HepG2 (cell line): ENCODE measurements around the gene BLCAP. TPM values are rescaled to one million over a fixed set of nuclear protein-coding genes. Genes with fewer than 3 reads are reported as not detected.

Experiments used
- ATAC-seq: fragments of 200-7000 bp; cut with Tn5 transposase; 3 replicates; pipeline ENCODE4 v1.9.1; 2020; ENCODE audit warnings: mild to moderate bottlenecking, moderate library complexity
- BruUV-seq: library from RNA; stranded (reverse); fragments of 400-500 nt; replicated peaks from 2 replicates; lab custom pipeline; 2021; lab: Mats Ljungman, UMichigan
- CTCF ChIA-PET: fragments of 300-600 bp; formaldehyde crosslinking; extraction: SDS; loops from one replicate; lab custom pipeline; 2021; ENCODE audit warnings: low total read pairs, inconsistent platforms, low intra/inter-chr PET ratio; lab: Yijun Ruan, JAX
- POLR2A ChIA-PET: fragments of 350-600 bp; sonication (Branson Sonifier 250); formaldehyde crosslinking; loops from one replicate; lab custom pipeline; 2020; ENCODE audit warnings: antibody characterized with exemption, inconsistent platforms; lab: Yijun Ruan, JAX
- DNase-seq: peaks from one replicate; pipeline ENCODE4 v3.0.0-alpha.2; 2015; ENCODE audit warnings: low spot score
- FAIRE-seq: peaks from 3 replicates; lab custom pipeline; 2011; peaks lifted over from hg19 to GRCh38; lab: Jason Lieb, UNC
- H2AFZ ChIP-seq: one replicate; pipeline ENCODE4 v1.6.1; 2011; ENCODE audit warnings: low read length, inconsistent platforms
- H3K27ac ChIP-seq: fragments of 300-600 bp; 3 replicates; pipeline ENCODE4 v1.8.0; 2011; ENCODE audit warnings: mixed run types, mild to moderate bottlenecking, mixed read lengths, low read length, inconsistent platforms; ENCODE audit not compliant: insufficient read depth; ENCODE audit errors: extremely low read length
- H3K27me3 ChIP-seq, 2 experiments: fragments of 200-600 bp in 1 of 2; 2 replicates in 1 of 2; 3 replicates in 1 of 2; pipeline versions ENCODE4 v1.6.0 to v1.8.0; 2011; ENCODE audit warnings: low read length in 2 of 2, mild to moderate bottlenecking in 2 of 2, moderate library complexity in 2 of 2, inconsistent platforms in 1 of 2; ENCODE audit not compliant: insufficient read depth in 2 of 2, control insufficient read depth in 1 of 2
- H3K36me3 ChIP-seq, 2 experiments: fragments of 200-600 bp in 1 of 2; replicated peaks in 1 of 2; 2 replicates in 1 of 2; 3 replicates in 1 of 2; pipeline versions ENCODE4 v1.5.1 to v1.8.0; 2011; ENCODE audit warnings: low read length in 2 of 2, inconsistent platforms in 1 of 2; ENCODE audit not compliant: insufficient read depth in 2 of 2, control insufficient read depth in 1 of 2
- H3K4me1 ChIP-seq: 2 replicates; pipeline ENCODE4 v1.5.1; 2012; ENCODE audit warnings: low read length, inconsistent platforms; ENCODE audit not compliant: insufficient read depth
- H3K4me2 ChIP-seq: 2 replicates; pipeline ENCODE4 v1.6.0; 2011; ENCODE audit warnings: low read depth, low read length, inconsistent platforms
- H3K4me3 ChIP-seq, 3 experiments: fragments of 200-600 bp in 1 of 3; sonication (generic), shearing (Covaris generic) in 1 of 3; replicated peaks in 1 of 3; 2 replicates each; pipeline ENCODE4 v1.5.1; 2011 to 2016; ENCODE audit warnings: low read length in 3 of 3, inconsistent platforms in 2 of 3, low read depth in 2 of 3, mild to moderate bottlenecking in 2 of 3, control low read depth in 1 of 3, mixed read lengths in 1 of 3; ENCODE audit not compliant: insufficient read depth in 1 of 3
- H3K79me2 ChIP-seq: one replicate; pipeline ENCODE4 v1.6.1; 2011; ENCODE audit warnings: low read length, inconsistent platforms; ENCODE audit not compliant: insufficient read depth
- H3K9ac ChIP-seq: 2 replicates; pipeline ENCODE4 v1.6.0; 2011; ENCODE audit warnings: mild to moderate bottlenecking, low read depth, low read length, inconsistent platforms; ENCODE audit not compliant: insufficient read depth
- H3K9me3 ChIP-seq: 2 replicates; pipeline ENCODE4 v1.5.1; 2012; ENCODE audit warnings: mild to moderate bottlenecking, low read length
- H4K20me1 ChIP-seq: 2 replicates; pipeline ENCODE4 v1.6.0; 2011; ENCODE audit warnings: inconsistent platforms, mild to moderate bottlenecking, low read length, moderate library complexity; ENCODE audit not compliant: insufficient read depth
- ARHGAP35 ChIP-seq: sonication (generic); formaldehyde crosslinking; IDR thresholded peaks from 2 replicates; pipeline ENCODE4 v1.9.0; 2022; ENCODE audit warnings: mild to moderate bottlenecking, inconsistent platforms, moderate library complexity, missing genetic modification reagents, borderline replicate concordance
- CCAR2 ChIP-seq: fragments of 200-400 bp; formaldehyde crosslinking; optimal IDR thresholded peaks from 2 replicates; pipeline ENCODE3; 2018; ENCODE audit warnings: low read depth, mild to moderate bottlenecking, low read length, moderate library complexity
- CEBPB ChIP-seq: IDR thresholded peaks from 2 replicates; pipeline ENCODE4 v1.6.1; 2011; ENCODE audit warnings: low read depth, low read length, improper control_type of control experiment, borderline replicate concordance
- EP300 ChIP-seq, 3 experiments: sonication (generic) in 1 of 3; formaldehyde crosslinking in 1 of 3; IDR thresholded peaks; 2 replicates each; pipeline versions ENCODE4 v1.5.1 to v1.6.1; 2011 to 2020; ENCODE audit warnings: low read depth in 2 of 3, low read length in 2 of 3, borderline replicate concordance in 1 of 3, improper control_type of control experiment in 1 of 3, mild to moderate bottlenecking in 1 of 3, missing genetic modification reagents in 1 of 3, moderate library complexity in 1 of 3
- FOXK1 ChIP-seq: sonication (generic); formaldehyde crosslinking; IDR thresholded peaks from 2 replicates; pipeline ENCODE4 v1.4.0; 2020; ENCODE audit warnings: low read depth, missing genetic modification reagents, borderline replicate concordance
- HNRNPUL1 ChIP-seq: fragments of 200-400 bp; formaldehyde crosslinking; IDR thresholded peaks from 2 replicates; pipeline ENCODE4 v1.6.1; 2017; ENCODE audit warnings: low read depth, mild to moderate bottlenecking, low read length, moderate library complexity
- KMT2A ChIP-seq: sonication (generic); formaldehyde crosslinking; IDR thresholded peaks from 2 replicates; pipeline ENCODE4 v1.4.0; 2020; ENCODE audit warnings: missing genetic modification reagents
- LCORL ChIP-seq, 2 experiments: fragments of 450-650 bp in 1 of 2; sonication (generic) in 1 of 2; formaldehyde crosslinking in 1 of 2; IDR thresholded peaks; 2 replicates each; pipeline versions ENCODE4 v1.5.0 to v1.6.1; 2017 to 2020; ENCODE audit warnings: antibody characterized with exemption in 1 of 2, missing genetic modification reagents in 1 of 2
- MED13 ChIP-seq: sonication (generic); formaldehyde crosslinking; IDR thresholded peaks from 2 replicates; pipeline ENCODE4 v1.5.0; 2020; ENCODE audit warnings: missing genetic modification reagents
- MED8 ChIP-seq: sonication (generic); formaldehyde crosslinking; IDR thresholded peaks from 2 replicates; pipeline ENCODE4 v1.8.1; 2023; ENCODE audit warnings: mild to moderate bottlenecking, missing genetic modification reagents; ENCODE audit not compliant: insufficient replicate concordance
- MYNN ChIP-seq: sonication (generic); formaldehyde crosslinking; IDR thresholded peaks from 2 replicates; pipeline ENCODE4 v1.4.0; 2020; ENCODE audit warnings: mild to moderate bottlenecking, low read depth, missing genetic modification reagents
- MYPOP ChIP-seq: sonication (generic); formaldehyde crosslinking; IDR thresholded peaks from 2 replicates; pipeline ENCODE4 v1.8.1; 2023; ENCODE audit warnings: mild to moderate bottlenecking, moderate library complexity, missing genetic modification reagents
- NCOA1 ChIP-seq: sonication (generic); formaldehyde crosslinking; IDR thresholded peaks from 2 replicates; pipeline ENCODE4 v1.9.0; 2021; ENCODE audit warnings: missing genetic modification reagents
- SP5 ChIP-seq: IDR thresholded peaks from 2 replicates; pipeline ENCODE4 v1.6.1; 2016; ENCODE audit warnings: low read depth, borderline replicate concordance
- TAF15 ChIP-seq: fragments of 200-400 bp; formaldehyde crosslinking; IDR thresholded peaks from one replicate; pipeline ENCODE4 v1.6.1; 2018; ENCODE audit warnings: mild to moderate bottlenecking, low read depth, low read length; ENCODE audit not compliant: poor library complexity, severe bottlenecking
- TERF1 ChIP-seq: sonication (generic); formaldehyde crosslinking; IDR thresholded peaks from 2 replicates; pipeline ENCODE4 v1.8.0; 2022; ENCODE audit warnings: mild to moderate bottlenecking, missing genetic modification reagents, moderate library complexity
- ZFP36L2 ChIP-seq: sonication (generic); formaldehyde crosslinking; IDR thresholded peaks from 2 replicates; pipeline ENCODE4 v1.4.0; 2020; ENCODE audit warnings: missing genetic modification reagents
- ZNF704 ChIP-seq: sonication (generic); formaldehyde crosslinking; IDR thresholded peaks from 2 replicates; pipeline ENCODE4 v1.8.1; 2023; ENCODE audit warnings: mild to moderate bottlenecking, inconsistent platforms, moderate library complexity, missing genetic modification reagents, borderline replicate concordance
- ZNF713 ChIP-seq: sonication (generic); formaldehyde crosslinking; IDR thresholded peaks from 2 replicates; pipeline ENCODE4 v1.4.0; 2020; ENCODE audit warnings: mild to moderate bottlenecking, missing genetic modification reagents
- WGBS: methylation state at CpG from one replicate; pipeline ENCODE4 v1.1.6; 2017; ENCODE audit warnings: low lambda C conversion rate; 5-methylcytosine and 5-hydroxymethylcytosine counted together
- in situ Hi-C: cut with HindIII; loops from 2 replicates; pipeline ENCODE4 v1.10.0; 2017; ENCODE audit warnings: low pct_unique_long_range_greater_than_20kb; ENCODE audit not compliant: extremely low pct_ligation_motif_present
- intact Hi-C: fragments of 100-400 bp; cut with micrococcal nuclease; formaldehyde crosslinking; loops from one replicate; pipeline ENCODE4 v1.10.0; 2022; ENCODE audit not compliant: unreplicated experiment
- polyA plus RNA-seq, 8 experiments: library from polyadenylated mRNA; depleted of rRNA in 3 of 8; stranded (reverse) in 7 of 8; unstranded in 1 of 8; fragments of >200 nt; fragmentation: Illumina TruSeq in 4 of 8; extraction: Trizol in 4 of 8; gene quantifications; 2 replicates each; pipeline versions ENCODE4 v1.2.1 to v1.2.3, GENCODE V29; 2011 to 2016; ENCODE audit warnings: low read depth in 4 of 8, missing spikeins in 1 of 8, mixed read lengths in 1 of 8; ENCODE audit not compliant: insufficient read depth in 1 of 8
- total RNA-seq, 5 experiments: library from RNA; depleted of rRNA; stranded (reverse); fragments of >200 nt; fragmentation: Illumina TruSeq; extraction: Trizol; gene quantifications; 2 replicates each; pipeline ENCODE4 v1.2.3, GENCODE V29; 2016; ENCODE audit warnings: low read depth in 1 of 5

BLCAP gene
- total and polyA plus RNA-seq, 2 of the 13 experiments (the other 11 are each of a cell fraction or from before 2014, with no cell fraction given): 52.4 to 86.8 TPM

GRCh38 chr20:37543828-37544227, 16.2 kb upstream of the BLCAP start:
- ChIA-PET CTCF (interaction anchor here (0.8 kb wide), 1 partner anchor 274 kb away, joined by 3 read pairs; no protein-coding TSS in a partner anchor), POLR2A (no interaction called here)
- FAIRE-seq: peak; percentile 86
- no peaks in the 10 kb centered on the region; a peak in 1 of 5 replicates for H3K27me3 ChIP-seq
- no peak overlapping the region for H3K27ac ChIP-seq
- peaks cover 50% of the 10 kb centered on the region for H3K4me1 ChIP-seq
- in situ Hi-C loops (no loop called here), intact Hi-C loops (no loop called here)
- DNase-seq: peak; percentile 70
- no peaks in the 10 kb centered on the region for H3K79me2 ChIP-seq
- no peak overlapping the region for H3K4me3 ChIP-seq
- no TSS peak for BruUV-seq
- no peaks in the 10 kb centered on the region for H3K36me3 ChIP-seq
- no peak overlapping the region for H3K9ac ChIP-seq
- no peaks in the 10 kb centered on the region for H3K9me3 ChIP-seq
- H4K20me1 ChIP-seq: no peaks in the 10 kb centered on the region
- no peak overlapping the region for H2AFZ ChIP-seq
- WGBS: 33% methylated on average over 3 of the region's 3 CpGs
- peak; percentile 90 for ATAC-seq
- H3K4me2 ChIP-seq: no peak overlapping the region
- TF ChIP-seq TERF1 (CRISPR knock-in tag) (no peak), ZNF713 (CRISPR knock-in tag) (0 out of 2 replicates have a peak, but pooled peaks have one; percentile 25), ARHGAP35 (no peak), ZNF704 (no peak), CEBPB (peak; percentile 96), MED8 (CRISPR knock-in tag) (no peak), FOXK1 (CRISPR knock-in tag) (peak; percentile 43; the same call in 1 of the 2 replicates), CCAR2 (no peak), ZFP36L2 (CRISPR knock-in tag) (no peak), MYNN (CRISPR knock-in tag) (no peak), SP5 (no peak), MED13 (CRISPR knock-in tag) (no peak), HNRNPUL1 (no peak), NCOA1 (CRISPR knock-in tag) (peak; percentile 47; the same call in 1 of the 2 replicates), TAF15 (no peak), MYPOP (no peak), LCORL (IDR thresholded peaks at IDR 0.05) (no peak), LCORL (CRISPR knock-in tag; IDR thresholded peaks at IDR 0.05) (peak; percentile 65; the same call in 1 of the 2 replicates), EP300 (IDR thresholded peaks at IDR 0.05; ENCODE audit: low read depth in 2 of 2, low read length in 2 of 2) (no peak), EP300 (CRISPR knock-in tag; IDR thresholded peaks at IDR 0.05; ENCODE audit: borderline replicate concordance) (no peak), KMT2A (CRISPR knock-in tag) (no peak)
